ENCODE measurements around the gene CEP126.

DNA sequence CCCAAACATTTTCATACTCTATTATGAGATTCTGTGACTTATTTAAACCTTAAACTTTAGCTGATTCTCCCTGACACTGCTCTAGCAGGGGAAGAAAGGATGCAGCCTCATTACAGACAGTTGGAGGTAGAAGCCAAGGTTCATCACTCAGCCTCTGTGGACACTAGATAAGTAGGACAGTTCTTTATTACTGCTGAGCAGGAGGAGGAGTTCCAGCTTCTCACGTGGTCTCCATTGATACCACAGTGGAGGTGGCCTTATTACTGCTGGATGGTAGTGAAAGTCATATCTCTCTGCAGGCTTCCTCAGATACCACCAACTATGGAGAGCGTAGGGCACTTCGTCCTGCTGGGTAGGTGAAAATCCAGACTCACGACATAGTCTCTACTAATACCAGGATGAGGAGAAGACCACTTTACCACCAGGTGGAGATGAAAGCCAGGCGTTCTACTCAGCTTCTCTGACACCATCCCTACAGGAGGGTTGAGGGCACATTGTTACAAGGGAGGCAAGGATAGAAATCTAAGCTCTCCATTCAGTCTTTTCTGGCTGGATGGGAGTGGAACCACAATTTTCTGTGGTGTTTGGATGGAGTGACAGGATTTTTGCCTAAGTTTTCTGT lies 14.6 kb downstream of the CEP126 start:
- no peak for TF ChIP-seq EZH2 (conservative IDR thresholded peaks at IDR 0.05; ENCODE audit: low read depth, low read length)
- TF ChIP-seq ZFP37 (CRISPR knock-in tag; IDR thresholded peaks at IDR 0.05; ENCODE audit: borderline replicate concordance) = no peak
- TF ChIP-seq XRCC5 (optimal IDR thresholded peaks at IDR 0.05; ENCODE audit: low read length) = no peak
- no peak for TF ChIP-seq SKI (IDR thresholded peaks at IDR 0.05; ENCODE audit: partially characterized antibody)
- no peak for TF ChIP-seq EED (CRISPR knock-in tag; IDR thresholded peaks at IDR 0.05)
- TF ChIP-seq CTCF (CRISPR knock-in tag; IDR thresholded peaks at IDR 0.05) = peak; percentile 66
- TF ChIP-seq REST (IDR thresholded peaks at IDR 0.05; ENCODE audit: borderline replicate concordance in 1 of 2, low read depth in 1 of 2, low read length in 2 of 2) = no peak
- TF ChIP-seq RNF2 (conservative IDR thresholded peaks at IDR 0.05; ENCODE audit: low read depth) = no peak

Measured in HepG2 (cell line).